Kidney (tissue), 14 donors: ENCODE results near the gene NRP1. TPM values are rescaled to one million over a fixed set of nuclear protein-coding genes. Genes with fewer than 3 reads are reported as not detected.

Experiments used
- DNase-seq, 5 donors: peaks; one replicate each; pipeline ENCODE4 v3.0.0-alpha.2; 2013 to 2020
- FAIRE-seq: peaks from 2 replicates; lab custom pipeline; 2012; peaks lifted over from hg19 to GRCh38; lab: Jason Lieb, UNC
- H3K27ac ChIP-seq, 2 donors: one replicate each; pipeline ENCODE4 v1.7.0; 2013; ENCODE audit warnings: low read depth in 2 of 2, low read length in 2 of 2, inconsistent platforms in 1 of 2
- H3K27me3 ChIP-seq: one replicate; pipeline ENCODE4 v1.7.1; 2013; ENCODE audit warnings: low read length, inconsistent platforms; ENCODE audit not compliant: control insufficient read depth, insufficient read depth
- H3K36me3 ChIP-seq, 3 donors: one replicate each; pipeline versions ENCODE4 v1.7.0 to v1.7.1; 2013; ENCODE audit warnings: low read length in 3 of 3, control low read depth in 1 of 3, inconsistent platforms in 1 of 3; ENCODE audit not compliant: insufficient read depth in 3 of 3, control insufficient read depth in 2 of 3
- H3K4me1 ChIP-seq, 3 donors: one replicate each; pipeline versions ENCODE4 v1.7.0 to v1.7.1; 2013; ENCODE audit warnings: low read length in 3 of 3, inconsistent platforms in 1 of 3, low read depth in 1 of 3; ENCODE audit not compliant: control insufficient read depth in 2 of 3, insufficient read depth in 2 of 3
- H3K4me3 ChIP-seq, 3 donors: one replicate each; pipeline versions ENCODE4 v1.7.0 to v1.8.1; 2013; ENCODE audit warnings: low read length in 3 of 3, control low read depth in 1 of 3, inconsistent platforms in 1 of 3
- H3K9ac ChIP-seq, 3 donors: one replicate each; pipeline versions ENCODE4 v1.7.0 to v1.7.1; 2013; ENCODE audit warnings: low read length in 3 of 3, control low read depth in 1 of 3, inconsistent platforms in 1 of 3
- H3K9me3 ChIP-seq, 3 donors: one replicate each; pipeline versions ENCODE4 v1.7.0 to v1.7.1; 2013; ENCODE audit warnings: low read length in 3 of 3, control low read depth in 1 of 3, inconsistent platforms in 1 of 3; ENCODE audit not compliant: control insufficient read depth in 2 of 3, insufficient read depth in 1 of 3
- CTCF ChIP-seq: IDR thresholded peaks from 3 replicates; pipeline ENCODE4 v1.5.1; 2012; ENCODE audit warnings: mild to moderate bottlenecking, moderate library complexity, borderline replicate concordance; ENCODE audit not compliant: insufficient read depth; ENCODE audit errors: extremely low read depth
- intact Hi-C: fragments of 100-400 bp; cut with DNase I; formaldehyde crosslinking; loops from one replicate; pipeline ENCODE4 v1.11.1; 2022
- polyA plus RNA-seq: library from polyadenylated mRNA; stranded (reverse); fragments of 350-450 nt; fragmentation: Illumina TruSeq; extraction: RNeasy Lipid Tissue Mini Kit (QIAGEN cat#74804); gene quantifications from one replicate; pipeline ENCODE4 v1.2.3, GENCODE V29; 2014; ENCODE audit warnings: low read depth, low replicate concordance; ENCODE audit not compliant: insufficient read depth
- total RNA-seq: library from RNA; stranded (reverse); fragmentation: NEBNext Ultra II Directional; extraction: Animal tissue kit (Norgen Biotek cat#: 25700); gene quantifications from one replicate; pipeline ENCODE4 v1.2.1, GENCODE V29; 2021
- donor health status: control.
- donor health status: control.
- donor health status: control.
- donor health status: control.
- donor health status: control.
- donor health status: DM: yes; HTN: yes; CAD: no.
- donor health status: Normal renal cell carcinoma (clear cell type).

The NRP1 gene
- total and polyA plus RNA-seq, 2 donors from 2014 or later = 40.5 to 243 TPM

GRCh38 chr10:33243703-33244102, 90.8 kb downstream of the NRP1 start:
- H3K36me3 ChIP-seq = peaks cover 4 to 32% (median 11%) of the 10 kb centered on the region in 3 donors
- DNase-seq (no peak), FAIRE-seq (no peak)
- no peak overlapping the region for H3K9ac ChIP-seq
- intact Hi-C loops = no loop called here
- no peaks in the 10 kb centered on the region for H3K27me3 ChIP-seq
- H3K4me1 ChIP-seq = peaks cover 0 to 5% (median 0%) of the 10 kb centered on the region in 3 donors
- H3K9me3 ChIP-seq = no peaks in the 10 kb centered on the region
- no peak overlapping the region for H3K27ac ChIP-seq
- no peak overlapping the region for H3K4me3 ChIP-seq
- TF ChIP-seq CTCF = no peak

- H3K4me1 ChIP-seq = peaks cover 0 to 5% (median 0%) of the 10 kb centered on the region in 3 donors
- TF ChIP-seq CTCF = no peak
- no peak for FAIRE-seq
These were observed 91.5 kb downstream of the NRP1 start for GRCh38 chr10:33242931-33243330.

GRCh38 chr10:33241351-33241750, 93.1 kb downstream of the NRP1 start:
- H3K4me1 ChIP-seq = peaks cover 0 to 5% (median 2%) of the 10 kb centered on the region in 3 donors
- no peaks in the 10 kb centered on the region for H3K9me3 ChIP-seq
- no peak overlapping the region for H3K4me3 ChIP-seq
- intact Hi-C loops = no loop called here
- no peak for TF ChIP-seq CTCF
- H3K36me3 ChIP-seq = peaks cover 5 to 12% (median 10%) of the 10 kb centered on the region in 3 donors
- no peak for FAIRE-seq
- H3K9ac ChIP-seq = no peak overlapping the region
- no peaks in the 10 kb centered on the region for H3K27me3 ChIP-seq
- DNase-seq = peak in 1 of 5 donors; percentile 26
- H3K27ac ChIP-seq = no peak overlapping the region

More at GRCh38 chr10:33242931-33243330, 91.5 kb downstream of the NRP1 start:
- Histone ChIP-seq H3K9me3 (no peaks in the 10 kb centered on the region), H3K36me3 (peaks cover 2 to 25% (median 15%) of the 10 kb centered on the region in 3 donors), H3K27me3 (no peaks in the 10 kb centered on the region), H3K4me3 (no peak overlapping the region), H3K9ac (no peak overlapping the region), H3K27ac (no peak overlapping the region)
- intact Hi-C loops = no loop called here
- DNase-seq = no peak

GRCh38 chr10:33240931-33241330, 93.5 kb downstream of the NRP1 start:
- H3K27ac ChIP-seq = no peak overlapping the region
- DNase-seq = no peak
- no peak overlapping the region for H3K9ac ChIP-seq
- H3K36me3 ChIP-seq = peaks cover 5 to 10% (median 7%) of the 10 kb centered on the region in 3 donors
- peaks cover 0 to 5% (median 5%) of the 10 kb centered on the region in 3 donors for H3K4me1 ChIP-seq
- H3K27me3 ChIP-seq = no peaks in the 10 kb centered on the region
- intact Hi-C loops = no loop called here
- TF ChIP-seq CTCF = no peak
- no peak for FAIRE-seq
- H3K4me3 ChIP-seq = no peak overlapping the region
- H3K9me3 ChIP-seq = no peaks in the 10 kb centered on the region
